Esophagus muscularis mucosa (tissue), 4 donors: Measurements from ENCODE around the gene TMCO6. TPM values are rescaled to one million over a fixed set of nuclear protein-coding genes. Genes with fewer than 3 reads are reported as not detected.

Source experiments
- DNase-seq: peaks from one replicate; pipeline ENCODE4 v3.0.0-alpha.2; 2017; ENCODE audit errors: extremely low spot score
- H3K27ac ChIP-seq, 4 donors: fragments of 200-600 bp; sonication (generic); replicated peaks in 1 of 4; 1 replicate in 3 of 4; 2 replicates in 1 of 4; pipeline ENCODE4 v1.5.1; 2016 to 2019; ENCODE audit warnings: mild to moderate bottlenecking in 1 of 4
- H3K27me3 ChIP-seq, 4 donors: fragments of 200-600 bp; sonication (generic); one replicate each; pipeline versions ENCODE4 v1.5.1 to v1.6.0; 2016 to 2019
- H3K36me3 ChIP-seq, 4 donors: fragments of 200-600 bp; sonication (generic); one replicate each; pipeline ENCODE4 v1.5.1; 2016 to 2019
- H3K4me1 ChIP-seq, 4 donors: fragments of 200-600 bp; sonication (generic); one replicate each; pipeline ENCODE4 v1.5.1; 2016 to 2019
- H3K4me3 ChIP-seq, 4 donors: fragments of 200-600 bp; sonication (generic); 1 replicate in 2 of 4; 2 replicates in 2 of 4; pipeline ENCODE4 v1.5.1; 2016 to 2019; ENCODE audit warnings: mild to moderate bottlenecking in 4 of 4, moderate library complexity in 1 of 4
- H3K9me3 ChIP-seq, 4 donors: fragments of 200-600 bp; sonication (generic); 1 replicate in 3 of 4; 2 replicates in 1 of 4; pipeline ENCODE4 v1.5.1; 2016 to 2019
- EP300 ChIP-seq: sonication (generic); formaldehyde crosslinking; IDR thresholded peaks from one replicate; pipeline ENCODE4 v1.6.1; 2017; ENCODE audit warnings: antibody characterized with exemption
- POLR2A ChIP-seq: fragments of 450-650 bp; IDR thresholded peaks from one replicate; pipeline ENCODE4 v1.6.1; 2017; ENCODE audit warnings: antibody characterized with exemption, moderate library complexity, mild to moderate bottlenecking, low read depth
- POLR2AphosphoS5 ChIP-seq, 2 donors: sonication (generic); formaldehyde crosslinking; IDR thresholded peaks; one replicate each; pipeline ENCODE4 v1.6.1; 2017; ENCODE audit warnings: antibody characterized with exemption in 2 of 2
- WGBS: methylation state at CpG from one replicate; pipeline ENCODE4 v1.1.5; 2018; 5-methylcytosine and 5-hydroxymethylcytosine counted together
- intact Hi-C: fragments of 100-400 bp; cut with DNase I; formaldehyde crosslinking; loops from one replicate; pipeline ENCODE4 v1.15.1; 2023
- total RNA-seq, 4 donors: library from RNA; depleted of rRNA; stranded (reverse); fragments of >200 nt; gene quantifications; one replicate each; pipeline versions ENCODE4 v1.1.0 to v1.2.1, GENCODE V29; 2016
- TF ChIP-seq, protein P1 (sequence below), 3 experiments: fragments of 200-600 bp in 2 of 3; fragments of 450-650 bp in 1 of 3; sonication (generic) in 2 of 3; IDR thresholded peaks; one replicate each; pipeline ENCODE4 v1.5.1; 2017 to 2019; ENCODE audit warnings: antibody characterized with exemption in 3 of 3, mild to moderate bottlenecking in 2 of 3, moderate library complexity in 1 of 3

Gene TMCO6
- total RNA-seq, 4 donors from 2014 or later, result 14.0 to 41.4 (median 22.2) TPM

DNA sequence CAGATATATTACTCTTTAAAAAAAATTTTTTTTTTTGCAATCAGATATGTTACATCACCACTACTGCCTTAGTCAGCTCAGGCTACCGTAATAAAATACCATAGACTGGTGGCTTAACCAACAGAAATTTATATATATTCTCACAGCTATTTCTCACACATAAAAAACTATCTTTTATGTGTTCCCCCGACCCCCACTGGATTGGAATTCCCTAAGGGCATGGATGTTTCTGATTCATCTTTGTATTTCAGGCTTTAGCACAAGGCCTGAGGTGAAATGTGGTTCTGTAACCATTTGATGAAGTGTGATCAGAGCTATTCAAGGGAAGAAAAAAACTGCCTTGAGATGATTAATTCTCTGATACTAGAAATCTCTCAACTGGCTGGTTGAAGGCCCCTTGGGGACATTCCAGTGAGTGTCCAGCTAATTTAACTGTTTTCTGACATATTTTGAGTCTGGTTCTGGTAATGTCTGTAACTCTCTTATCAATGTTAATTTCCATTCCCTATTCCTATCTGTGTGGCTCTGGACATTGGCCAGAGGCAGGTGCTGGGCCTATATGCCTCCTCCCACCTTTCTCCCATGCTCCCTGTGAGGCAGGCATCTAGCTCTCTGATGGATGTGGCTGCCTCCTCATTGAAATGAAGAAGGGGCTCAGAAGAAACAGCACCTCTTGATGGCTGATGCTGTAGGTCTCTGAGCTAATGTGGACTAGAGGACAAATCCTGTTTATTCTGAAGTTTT is 8.8 kb upstream of the TMCO6 start:
- TF ChIP-seq POLR2AphosphoS5 (IDR thresholded peaks at IDR 0.05) (no peak), POLR2A (no peak), EP300 (no peak)
- TF ChIP-seq, protein P1, sequence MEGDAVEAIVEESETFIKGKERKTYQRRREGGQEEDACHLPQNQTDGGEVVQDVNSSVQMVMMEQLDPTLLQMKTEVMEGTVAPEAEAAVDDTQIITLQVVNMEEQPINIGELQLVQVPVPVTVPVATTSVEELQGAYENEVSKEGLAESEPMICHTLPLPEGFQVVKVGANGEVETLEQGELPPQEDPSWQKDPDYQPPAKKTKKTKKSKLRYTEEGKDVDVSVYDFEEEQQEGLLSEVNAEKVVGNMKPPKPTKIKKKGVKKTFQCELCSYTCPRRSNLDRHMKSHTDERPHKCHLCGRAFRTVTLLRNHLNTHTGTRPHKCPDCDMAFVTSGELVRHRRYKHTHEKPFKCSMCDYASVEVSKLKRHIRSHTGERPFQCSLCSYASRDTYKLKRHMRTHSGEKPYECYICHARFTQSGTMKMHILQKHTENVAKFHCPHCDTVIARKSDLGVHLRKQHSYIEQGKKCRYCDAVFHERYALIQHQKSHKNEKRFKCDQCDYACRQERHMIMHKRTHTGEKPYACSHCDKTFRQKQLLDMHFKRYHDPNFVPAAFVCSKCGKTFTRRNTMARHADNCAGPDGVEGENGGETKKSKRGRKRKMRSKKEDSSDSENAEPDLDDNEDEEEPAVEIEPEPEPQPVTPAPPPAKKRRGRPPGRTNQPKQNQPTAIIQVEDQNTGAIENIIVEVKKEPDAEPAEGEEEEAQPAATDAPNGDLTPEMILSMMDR (IDR thresholded peaks at IDR 0.05), result no peak
- H3K4me1 ChIP-seq, result peaks cover 8 to 31% (median 24%) of the 10 kb centered on the region in 4 donors
- 52% methylated on average over 2 of the region's 2 CpGs for WGBS
- no peaks in the 10 kb centered on the region for H3K27me3 ChIP-seq
- DNase-seq, result no peak
- no peaks in the 10 kb centered on the region for H3K36me3 ChIP-seq
- intact Hi-C loops, result no loop called here
- no peaks in the 10 kb centered on the region for H3K9me3 ChIP-seq
- H3K4me3 ChIP-seq, result peak overlapping the region; percentile 59 to 66 (median 61)
- H3K27ac ChIP-seq, result peak overlapping the region in 3 of 4 donors; percentile 45 to 71 (median 51)

DNA sequence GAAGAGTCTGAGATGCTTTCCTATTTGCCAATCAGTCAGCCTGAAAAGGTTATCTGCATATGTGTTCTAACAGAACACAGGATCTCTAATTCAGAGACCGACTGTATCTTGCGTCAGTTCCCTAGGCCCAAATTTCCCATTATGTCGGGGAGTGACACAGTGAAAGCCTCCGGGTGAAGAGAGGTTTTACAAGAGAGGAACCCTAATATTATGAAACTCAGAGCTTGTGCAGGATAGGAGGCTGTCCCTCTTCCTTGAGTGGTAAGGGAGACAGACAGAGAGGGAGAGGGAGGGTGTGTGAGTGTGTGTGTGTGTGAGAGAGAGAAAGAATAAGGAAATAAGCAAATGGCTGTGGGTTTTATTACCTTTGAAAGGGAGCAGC is 8.2 kb upstream of the TMCO6 start:
- H3K27ac ChIP-seq, result peak overlapping the region; percentile 45 to 71 (median 61)
- no peaks in the 10 kb centered on the region for H3K9me3 ChIP-seq
- 89% methylated on average over 4 of the region's 4 CpGs for WGBS
- no peak for DNase-seq
- intact Hi-C loops, result no loop called here
- H3K27me3 ChIP-seq, result no peaks in the 10 kb centered on the region
- peak overlapping the region; percentile 59 to 66 (median 61) for H3K4me3 ChIP-seq
- no peak for TF ChIP-seq POLR2A
- TF ChIP-seq POLR2AphosphoS5 (IDR thresholded peaks at IDR 0.05), result no peak
- no peak for TF ChIP-seq EP300
- TF ChIP-seq, protein P1 (IDR thresholded peaks at IDR 0.05), result no peak
- no peaks in the 10 kb centered on the region for H3K36me3 ChIP-seq
- peaks cover 8 to 31% (median 24%) of the 10 kb centered on the region in 4 donors for H3K4me1 ChIP-seq

DNA sequence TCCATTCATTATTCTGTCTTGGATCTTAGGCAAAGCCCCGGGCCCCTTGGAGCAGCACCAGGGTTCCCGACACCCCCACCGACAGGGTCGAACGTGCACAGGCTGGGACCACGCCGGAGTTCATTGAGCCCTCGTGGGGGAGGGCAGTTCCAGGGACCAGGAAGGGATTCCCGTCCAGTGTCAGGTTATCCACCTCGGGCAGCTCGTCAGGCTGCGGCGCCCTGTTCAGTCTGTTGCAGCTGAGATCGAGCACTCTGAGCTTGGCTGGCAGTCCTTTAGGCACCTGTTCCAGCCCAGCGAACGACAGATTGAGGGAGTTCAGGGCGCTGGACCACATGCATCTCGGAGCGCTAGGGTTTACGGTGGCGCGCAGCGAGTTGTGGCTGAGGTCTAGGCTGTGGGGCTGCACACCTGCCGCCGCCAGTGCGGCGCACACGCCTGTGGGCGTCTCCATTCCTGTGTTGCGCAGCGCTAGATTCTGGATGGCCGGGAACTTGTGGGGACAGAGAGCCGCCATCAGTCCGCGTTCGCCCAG is 7.4 kb upstream of the TMCO6 start:
- H3K4me3 ChIP-seq, result peak overlapping the region; percentile 59 to 66 (median 61)
- no peaks in the 10 kb centered on the region for H3K36me3 ChIP-seq
- DNase-seq, result no peak
- peaks cover 8 to 31% (median 24%) of the 10 kb centered on the region in 4 donors for H3K4me1 ChIP-seq
- TF ChIP-seq POLR2A (no peak), EP300 (no peak), POLR2AphosphoS5 (IDR thresholded peaks at IDR 0.05) (no peak)
- TF ChIP-seq, protein P1 (IDR thresholded peaks at IDR 0.05), result no peak
- H3K9me3 ChIP-seq, result no peaks in the 10 kb centered on the region
- intact Hi-C loops, result no loop called here
- 12% methylated on average over 14 of the region's 36 CpGs for WGBS
- peak overlapping the region; percentile 71 to 82 (median 71) for H3K27ac ChIP-seq
- H3K27me3 ChIP-seq, result no peaks in the 10 kb centered on the region

DNA sequence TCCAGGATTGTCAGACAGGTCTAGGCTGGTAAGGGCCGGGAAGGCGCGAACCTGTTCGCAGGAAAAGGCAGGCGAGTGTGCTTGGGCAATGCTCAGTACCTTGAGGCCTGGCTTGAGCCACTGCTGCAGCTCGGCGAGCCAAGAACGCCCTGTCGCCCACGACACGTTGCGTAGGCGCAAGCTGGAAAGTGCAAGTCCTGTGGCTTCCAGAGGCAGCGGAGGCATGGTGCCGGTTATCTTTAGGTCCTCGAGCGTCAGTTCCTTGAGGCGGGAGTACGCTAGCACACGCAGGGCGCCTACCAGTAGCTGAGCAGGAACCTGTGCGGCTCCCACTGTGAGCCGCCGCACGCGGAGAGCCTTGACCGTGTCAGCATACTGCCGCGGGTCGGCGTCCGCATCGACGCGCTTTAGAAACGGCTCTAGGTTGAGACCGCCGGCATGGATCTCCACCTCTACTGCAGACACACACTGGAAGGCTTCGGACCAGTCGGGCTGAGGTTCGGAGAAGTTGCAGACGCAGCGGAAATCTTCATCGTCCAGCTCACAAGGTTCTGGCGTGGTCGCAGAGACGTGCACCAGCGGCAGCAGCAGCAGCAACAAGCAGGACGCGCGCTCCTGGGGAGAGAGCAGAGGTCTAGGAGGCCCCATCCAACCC is 6.8 kb upstream of the TMCO6 start:
- no peaks in the 10 kb centered on the region for H3K27me3 ChIP-seq
- intact Hi-C loops, result no loop called here
- H3K4me1 ChIP-seq, result peaks cover 8 to 31% (median 24%) of the 10 kb centered on the region in 4 donors
- H3K36me3 ChIP-seq, result no peaks in the 10 kb centered on the region
- TF ChIP-seq POLR2A (no peak), POLR2AphosphoS5 (IDR thresholded peaks at IDR 0.05) (peak in 1 of 2 donors; percentile 3)
- TF ChIP-seq, protein P1 (IDR thresholded peaks at IDR 0.05), result peak in 1 of 3 experiments; percentile 5
- no peaks in the 10 kb centered on the region for H3K9me3 ChIP-seq
- peak overlapping the region; percentile 59 to 66 (median 61) for H3K4me3 ChIP-seq
- peak overlapping the region; percentile 71 to 82 (median 71) for H3K27ac ChIP-seq
- peak; percentile 91 for DNase-seq
- WGBS, result 1% methylated on average over 17 of the region's 51 CpGs
